H9 (cell line): Measurements from ENCODE around the gene CAMTA1. TPM values are rescaled to one million over a fixed set of nuclear protein-coding genes. Genes with fewer than 3 reads are reported as not detected.

Experiments
- DNase-seq: peaks from one replicate; pipeline ENCODE4 v3.0.0-alpha.2; 2017
- H2AFZ ChIP-seq: one replicate; pipeline ENCODE4 v1.6.1; 2013; ENCODE audit warnings: mild to moderate bottlenecking, low read length, control low read depth, moderate library complexity
- H2AK5ac ChIP-seq: 2 replicates; pipeline ENCODE4 v1.6.1; 2013; ENCODE audit warnings: low read length, control low read depth, mixed read lengths; ENCODE audit not compliant: insufficient read length
- H2BK120ac ChIP-seq: one replicate; pipeline ENCODE4 v1.6.1; 2013; ENCODE audit warnings: low read depth, mild to moderate bottlenecking, low read length, control low read depth, inconsistent platforms; ENCODE audit not compliant: poor library complexity, severe bottlenecking
- H2BK12ac ChIP-seq: 2 replicates; pipeline ENCODE4 v1.6.1; 2013; ENCODE audit warnings: low read length, control low read depth, mixed read lengths, low read depth; ENCODE audit not compliant: insufficient read length
- H2BK15ac ChIP-seq: 2 replicates; pipeline ENCODE4 v1.6.1; 2013; ENCODE audit warnings: low read depth, low read length, control low read depth
- H2BK20ac ChIP-seq: one replicate; pipeline ENCODE4 v1.6.1; 2013; ENCODE audit warnings: low read depth, mild to moderate bottlenecking, low read length, control low read depth, inconsistent platforms; ENCODE audit not compliant: poor library complexity, severe bottlenecking
- H2BK5ac ChIP-seq: 2 replicates; pipeline ENCODE4 v1.6.1; 2013; ENCODE audit warnings: low read length, control low read depth, mixed read lengths; ENCODE audit not compliant: insufficient read length
- H3K14ac ChIP-seq: 2 replicates; pipeline ENCODE4 v1.6.1; 2013; ENCODE audit warnings: low read length, control low read depth; ENCODE audit not compliant: insufficient read depth
- H3K18ac ChIP-seq: 2 replicates; pipeline ENCODE4 v1.6.1; 2013; ENCODE audit warnings: low read depth, mild to moderate bottlenecking, mixed read lengths, low read length, control low read depth; ENCODE audit not compliant: insufficient read length
- H3K23ac ChIP-seq: 2 replicates; pipeline ENCODE4 v1.6.1; 2013; ENCODE audit warnings: low read length, control low read depth, mixed read lengths, low read depth; ENCODE audit not compliant: insufficient read length
- H3K23me2 ChIP-seq: 2 replicates; pipeline ENCODE4 v1.6.1; 2013; ENCODE audit warnings: low read depth, mild to moderate bottlenecking, mixed read lengths, low read length, control low read depth; ENCODE audit not compliant: insufficient read length, poor library complexity, severe bottlenecking
- H3K27ac ChIP-seq: 2 replicates; pipeline ENCODE4 v1.5.1; 2013; ENCODE audit warnings: low read length, control low read depth, mixed read lengths, low read depth; ENCODE audit not compliant: insufficient read length
- H3K27me3 ChIP-seq: 2 replicates; pipeline ENCODE4 v1.6.1; 2013; ENCODE audit warnings: low read length, control low read depth, inconsistent platforms; ENCODE audit not compliant: insufficient read depth
- H3K4ac ChIP-seq: 2 replicates; pipeline ENCODE4 v1.6.1; 2013; ENCODE audit warnings: low read depth, mild to moderate bottlenecking, control low read depth, inconsistent platforms, low read length, moderate library complexity
- H3K4me1 ChIP-seq: 2 replicates; pipeline ENCODE4 v1.6.1; 2013; ENCODE audit warnings: low read length, control low read depth, inconsistent platforms; ENCODE audit not compliant: insufficient read depth
- H3K4me2 ChIP-seq: 2 replicates; pipeline ENCODE4 v1.6.1; 2013; ENCODE audit warnings: low read length, control low read depth, mixed read lengths; ENCODE audit not compliant: insufficient read length, insufficient read depth
- H3K56ac ChIP-seq: 2 replicates; pipeline ENCODE4 v1.6.1; 2013; ENCODE audit warnings: low read depth, mild to moderate bottlenecking, mixed read lengths, low read length, control low read depth; ENCODE audit not compliant: insufficient read length
- H3K79me1 ChIP-seq: 2 replicates; pipeline ENCODE4 v1.6.1; 2013; ENCODE audit warnings: low read depth, mild to moderate bottlenecking, moderate library complexity, low read length, control low read depth, inconsistent platforms; ENCODE audit not compliant: insufficient read depth, poor library complexity, severe bottlenecking
- H3K79me2 ChIP-seq: 2 replicates; pipeline ENCODE4 v1.6.1; 2013; ENCODE audit warnings: low read length, control low read depth, inconsistent platforms; ENCODE audit not compliant: insufficient read depth
- H3K9ac ChIP-seq: 2 replicates; pipeline ENCODE4 v1.6.1; 2013; ENCODE audit warnings: low read length, control low read depth, mixed read lengths; ENCODE audit not compliant: insufficient read length; ENCODE audit errors: extremely low read depth
- H3K9me3 ChIP-seq: one replicate; pipeline ENCODE4 v1.6.1; 2013; ENCODE audit warnings: low read depth, low read length, inconsistent platforms; ENCODE audit not compliant: control insufficient read depth
- H3T11ph ChIP-seq: one replicate; pipeline ENCODE4 v1.6.1; 2013; ENCODE audit warnings: mild to moderate bottlenecking, low read length, control low read depth, inconsistent platforms
- H4K20me1 ChIP-seq: one replicate; pipeline ENCODE4 v1.6.1; 2013; ENCODE audit not compliant: control insufficient read depth, insufficient read length, insufficient read depth
- H4K5ac ChIP-seq: 2 replicates; pipeline ENCODE4 v1.6.1; 2013; ENCODE audit warnings: low read depth, mild to moderate bottlenecking, mixed read lengths, low read length, control low read depth; ENCODE audit not compliant: insufficient read length
- H4K8ac ChIP-seq: replicated peaks from 2 replicates; pipeline ENCODE4 v1.6.1; 2013; ENCODE audit warnings: low read length, control low read depth, mixed read lengths, low read depth; ENCODE audit not compliant: insufficient read length
- H4K91ac ChIP-seq: 2 replicates; pipeline ENCODE4 v1.6.1; 2013; ENCODE audit warnings: low read depth, mild to moderate bottlenecking, moderate library complexity, mixed read lengths, low read length, control low read depth; ENCODE audit not compliant: insufficient read length
- H3K27ac Mint-ChIP-seq, 3 experiments: 2 replicates in 2 of 3; 3 replicates in 1 of 3; pipeline ENCODE4 v1.8.0; 2020 to 2021; ENCODE audit warnings: mixed read lengths in 3 of 3, mild to moderate bottlenecking in 1 of 3, moderate library complexity in 1 of 3
- H3K27me3 Mint-ChIP-seq: 2 replicates; pipeline ENCODE4 v1.8.0; 2021; ENCODE audit warnings: low read depth, mild to moderate bottlenecking, moderate library complexity, mixed read lengths
- H3K36me3 Mint-ChIP-seq, 3 experiments: 2 replicates in 2 of 3; 3 replicates in 1 of 3; pipeline ENCODE4 v1.8.0; 2020 to 2021; ENCODE audit warnings: low read depth in 3 of 3, mixed read lengths in 3 of 3; ENCODE audit not compliant: insufficient read depth in 1 of 3
- H3K4me1 Mint-ChIP-seq, 2 experiments: 2 replicates each; pipeline ENCODE4 v1.8.0; 2020; ENCODE audit warnings: mixed read lengths in 2 of 2
- H3K4me3 Mint-ChIP-seq, 2 experiments: 2 replicates in 1 of 2; 3 replicates in 1 of 2; pipeline ENCODE4 v1.8.0; 2020 to 2021; ENCODE audit warnings: mild to moderate bottlenecking in 2 of 2, mixed read lengths in 2 of 2, moderate library complexity in 1 of 2
- H3K9me3 Mint-ChIP-seq, 2 experiments: 2 replicates in 1 of 2; 3 replicates in 1 of 2; pipeline ENCODE4 v1.8.0; 2020; ENCODE audit warnings: mild to moderate bottlenecking in 2 of 2, mixed read lengths in 2 of 2, moderate library complexity in 1 of 2
- WGBS: extraction: QIAGEN DNeasy Blood & Tissue Kit; methylation state at CpG from one replicate; pipeline ENCODE4 v1.1.7; 2013; ENCODE audit warnings: missing lambda C conversion rate, low lambda C conversion rate, mixed read lengths; ENCODE audit not compliant: insufficient read length; ENCODE audit errors: extremely low coverage; 5-methylcytosine and 5-hydroxymethylcytosine counted together
- total RNA-seq: library from RNA; stranded (reverse); gene quantifications from 2 replicates; pipeline ENCODE4 v1.2.1, GENCODE V29; 2021
- TF ChIP-seq, protein P1 (sequence below): fragments of 200-600 bp; sonication (generic); conservative IDR thresholded peaks from 3 replicates; pipeline ENCODE4 v1.8.0; 2021; ENCODE audit warnings: antibody characterized with exemption, mild to moderate bottlenecking

CAMTA1 gene
- total RNA-seq, 1 experiment from 2014 or later, result 115 TPM

DNA sequence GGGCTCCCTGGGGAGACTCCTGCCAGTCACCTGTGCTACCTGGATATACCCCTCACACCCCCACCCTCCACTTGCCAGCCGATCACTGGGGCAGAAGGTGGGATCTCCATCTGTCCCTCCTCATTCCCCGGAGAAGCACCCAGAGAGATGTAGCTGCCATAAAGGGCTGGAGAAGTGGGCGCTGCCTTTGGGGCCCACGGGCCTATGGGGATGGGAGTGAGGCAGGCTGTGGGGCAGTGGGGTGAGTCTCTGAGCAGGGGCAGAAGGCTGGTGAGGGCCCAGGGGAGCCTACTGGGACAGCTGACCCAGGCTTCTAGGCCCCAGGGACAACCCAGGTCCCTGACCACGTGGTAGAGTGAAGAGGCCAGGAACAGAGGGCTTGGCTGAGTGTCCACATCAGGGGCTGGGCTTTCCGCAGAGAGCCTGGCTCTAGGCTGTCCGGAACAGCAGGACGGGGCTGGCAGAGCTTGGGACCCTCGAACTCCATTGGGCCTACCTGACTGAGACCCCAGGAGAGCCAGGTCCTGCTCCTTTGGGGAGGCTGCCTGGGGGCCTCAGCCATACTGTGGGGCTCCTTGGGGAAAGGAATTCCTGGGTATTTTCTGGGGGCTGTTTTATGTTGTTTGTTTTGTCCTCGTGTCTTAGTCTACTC is 780.0 kb downstream of the CAMTA1 start:
- Histone ChIP-seq H3K23ac (no peak overlapping the region), H3K79me1 (no peaks in the 10 kb centered on the region), H2BK5ac (no peak overlapping the region), H2BK15ac (no peak overlapping the region), H4K5ac (no peak overlapping the region), H3K27me3 (no peaks in the 10 kb centered on the region), H3K4me2 (no peak overlapping the region), H2BK120ac (no peak overlapping the region), H3K27ac (no peak overlapping the region), H3T11ph (no peak overlapping the region), H3K4me1 (no peaks in the 10 kb centered on the region), H3K18ac (no peak overlapping the region), H4K8ac (no peak overlapping the region), H3K9ac (no peak overlapping the region), H2AFZ (no peak overlapping the region), H2BK20ac (no peak overlapping the region), H3K4ac (no peak overlapping the region), H3K14ac (no peak overlapping the region), H4K20me1 (no peaks in the 10 kb centered on the region), H4K91ac (no peak overlapping the region), H3K56ac (no peak overlapping the region), H3K9me3 (no peaks in the 10 kb centered on the region), H2AK5ac (no peak overlapping the region), H3K23me2 (no peaks in the 10 kb centered on the region), H3K79me2 (no peaks in the 10 kb centered on the region), H2BK12ac (no peak overlapping the region)
- DNase-seq, result no peak
- Mint-ChIP-seq H3K27ac (no peak overlapping the region), H3K36me3 (no peaks in the 10 kb centered on the region), H3K4me3 (no peak overlapping the region), H3K27me3 (no peaks in the 10 kb centered on the region; the same call in 1 of the 2 replicates), H3K9me3 (no peaks in the 10 kb centered on the region), H3K4me1 (peaks cover 6 to 8% of the 10 kb centered on the region in 2 experiments)
- TF ChIP-seq, protein P1, sequence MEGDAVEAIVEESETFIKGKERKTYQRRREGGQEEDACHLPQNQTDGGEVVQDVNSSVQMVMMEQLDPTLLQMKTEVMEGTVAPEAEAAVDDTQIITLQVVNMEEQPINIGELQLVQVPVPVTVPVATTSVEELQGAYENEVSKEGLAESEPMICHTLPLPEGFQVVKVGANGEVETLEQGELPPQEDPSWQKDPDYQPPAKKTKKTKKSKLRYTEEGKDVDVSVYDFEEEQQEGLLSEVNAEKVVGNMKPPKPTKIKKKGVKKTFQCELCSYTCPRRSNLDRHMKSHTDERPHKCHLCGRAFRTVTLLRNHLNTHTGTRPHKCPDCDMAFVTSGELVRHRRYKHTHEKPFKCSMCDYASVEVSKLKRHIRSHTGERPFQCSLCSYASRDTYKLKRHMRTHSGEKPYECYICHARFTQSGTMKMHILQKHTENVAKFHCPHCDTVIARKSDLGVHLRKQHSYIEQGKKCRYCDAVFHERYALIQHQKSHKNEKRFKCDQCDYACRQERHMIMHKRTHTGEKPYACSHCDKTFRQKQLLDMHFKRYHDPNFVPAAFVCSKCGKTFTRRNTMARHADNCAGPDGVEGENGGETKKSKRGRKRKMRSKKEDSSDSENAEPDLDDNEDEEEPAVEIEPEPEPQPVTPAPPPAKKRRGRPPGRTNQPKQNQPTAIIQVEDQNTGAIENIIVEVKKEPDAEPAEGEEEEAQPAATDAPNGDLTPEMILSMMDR, result no peak
- WGBS, result no CpG with 5 or more reads among the region's 10 CpGs
